Measurements from ENCODE around the gene AOPEP.

The AOPEP gene

DNA sequence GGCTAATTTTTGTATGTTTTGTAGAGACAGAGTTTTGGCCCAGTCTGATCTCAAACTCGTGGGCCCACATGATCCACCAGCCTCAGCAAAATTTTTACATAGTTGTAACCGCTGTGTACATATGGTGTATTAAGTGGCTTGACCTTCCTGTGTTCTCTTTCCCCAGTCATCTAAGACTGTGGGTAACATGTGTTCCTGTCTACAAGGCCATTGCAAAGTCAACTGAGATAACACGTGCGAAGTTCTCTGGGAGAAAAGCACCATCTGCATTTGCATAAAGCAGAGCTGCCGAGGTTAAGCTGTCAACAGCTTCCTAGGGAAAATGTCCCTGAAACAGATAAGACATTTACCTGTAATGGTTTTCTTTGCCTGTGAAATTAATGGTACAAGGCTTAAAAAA, 317.3 kb downstream of the AOPEP start:
- POLR2A ChIA-PET: no interaction called here
- H3K36me3 ChIP-seq (ENCODE audit: control insufficient read depth in 2 of 2, insufficient read depth in 1 of 2, low read length in 2 of 2): no peaks in the 10 kb centered on the region
- 0 out of 2 replicates have a peak, but pooled peaks cover 2% of the 10 kb centered on the region for H3K4me1 ChIP-seq (ENCODE audit: control insufficient read depth, insufficient read depth, low read length)
- no peak overlapping the region for H3K27ac ChIP-seq (ENCODE audit: extremely low read depth, low read depth, low read length)
- CTCF ChIA-PET: interaction anchor here (0.8 to 1.3 kb wide), 2 partner anchors 84 to 261 kb away, joined by 3 read pairs; no protein-coding TSS in a partner anchor
- TF ChIP-seq KLF7 (tag by site-specific recombination; IDR thresholded peaks at IDR 0.05; ENCODE audit: borderline replicate concordance): no peak
- TF ChIP-seq ZNF76 (tag by site-specific recombination; IDR thresholded peaks at IDR 0.05; ENCODE audit: borderline replicate concordance, low read depth): no peak
- no peak for TF ChIP-seq ZNF555 (tag by site-specific recombination; conservative IDR thresholded peaks at IDR 0.05)
- no peak for TF ChIP-seq TSHZ1 (tag by site-specific recombination; IDR thresholded peaks at IDR 0.05; ENCODE audit: borderline replicate concordance)
- TF ChIP-seq, protein P1, sequence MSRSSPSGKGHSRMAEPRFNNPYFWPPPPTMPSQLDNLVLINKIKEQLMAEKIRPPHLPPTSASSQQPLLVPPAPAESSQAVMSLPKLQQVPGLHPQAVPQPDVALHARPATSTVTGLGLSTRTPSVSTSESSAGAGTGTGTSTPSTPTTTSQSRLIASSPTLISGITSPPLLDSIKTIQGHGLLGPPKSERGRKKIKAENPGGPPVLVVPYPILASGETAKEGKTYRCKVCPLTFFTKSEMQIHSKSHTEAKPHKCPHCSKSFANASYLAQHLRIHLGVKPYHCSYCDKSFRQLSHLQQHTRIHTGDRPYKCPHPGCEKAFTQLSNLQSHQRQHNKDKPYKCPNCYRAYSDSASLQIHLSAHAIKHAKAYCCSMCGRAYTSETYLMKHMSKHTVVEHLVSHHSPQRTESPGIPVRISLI (tag by site-specific recombination; IDR thresholded peaks at IDR 0.05): no peak
- no peak for TF ChIP-seq GLI2 (tag by site-specific recombination; IDR thresholded peaks at IDR 0.05; ENCODE audit: borderline replicate concordance, low read depth)
- no peak for TF ChIP-seq ZNF214 (tag by site-specific recombination; IDR thresholded peaks at IDR 0.05; ENCODE audit: borderline replicate concordance)
- no peak for TF ChIP-seq ZNF23 (tag by site-specific recombination; IDR thresholded peaks at IDR 0.05; ENCODE audit: borderline replicate concordance)
- no peak for TF ChIP-seq ZNF626 (tag by site-specific recombination; IDR thresholded peaks at IDR 0.05)
- TF ChIP-seq ZNF776 (tag by site-specific recombination; IDR thresholded peaks at IDR 0.05; ENCODE audit: borderline replicate concordance): no peak
- no peak for TF ChIP-seq ZBTB1 (tag by site-specific recombination; IDR thresholded peaks at IDR 0.05)
- no peak for TF ChIP-seq ZNF560 (tag by site-specific recombination; IDR thresholded peaks at IDR 0.05; ENCODE audit: borderline replicate concordance)
- TF ChIP-seq ZSCAN23 (tag by site-specific recombination; IDR thresholded peaks at IDR 0.05): no peak
- TF ChIP-seq, protein P2, sequence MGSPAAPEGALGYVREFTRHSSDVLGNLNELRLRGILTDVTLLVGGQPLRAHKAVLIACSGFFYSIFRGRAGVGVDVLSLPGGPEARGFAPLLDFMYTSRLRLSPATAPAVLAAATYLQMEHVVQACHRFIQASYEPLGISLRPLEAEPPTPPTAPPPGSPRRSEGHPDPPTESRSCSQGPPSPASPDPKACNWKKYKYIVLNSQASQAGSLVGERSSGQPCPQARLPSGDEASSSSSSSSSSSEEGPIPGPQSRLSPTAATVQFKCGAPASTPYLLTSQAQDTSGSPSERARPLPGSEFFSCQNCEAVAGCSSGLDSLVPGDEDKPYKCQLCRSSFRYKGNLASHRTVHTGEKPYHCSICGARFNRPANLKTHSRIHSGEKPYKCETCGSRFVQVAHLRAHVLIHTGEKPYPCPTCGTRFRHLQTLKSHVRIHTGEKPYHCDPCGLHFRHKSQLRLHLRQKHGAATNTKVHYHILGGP (tag by site-specific recombination; IDR thresholded peaks at IDR 0.05): no peak
- TF ChIP-seq ZNF341 (tag by site-specific recombination; IDR thresholded peaks at IDR 0.05; ENCODE audit: low read depth): no peak
- TF ChIP-seq, protein P3, sequence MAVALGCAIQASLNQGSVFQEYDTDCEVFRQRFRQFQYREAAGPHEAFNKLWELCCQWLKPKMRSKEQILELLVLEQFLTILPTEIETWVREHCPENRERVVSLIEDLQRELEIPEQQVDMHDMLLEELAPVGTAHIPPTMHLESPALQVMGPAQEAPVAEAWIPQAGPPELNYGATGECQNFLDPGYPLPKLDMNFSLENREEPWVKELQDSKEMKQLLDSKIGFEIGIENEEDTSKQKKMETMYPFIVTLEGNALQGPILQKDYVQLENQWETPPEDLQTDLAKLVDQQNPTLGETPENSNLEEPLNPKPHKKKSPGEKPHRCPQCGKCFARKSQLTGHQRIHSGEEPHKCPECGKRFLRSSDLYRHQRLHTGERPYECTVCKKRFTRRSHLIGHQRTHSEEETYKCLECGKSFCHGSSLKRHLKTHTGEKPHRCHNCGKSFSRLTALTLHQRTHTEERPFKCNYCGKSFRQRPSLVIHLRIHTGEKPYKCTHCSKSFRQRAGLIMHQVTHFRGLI (tag by site-specific recombination; IDR thresholded peaks at IDR 0.05): no peak
- TF ChIP-seq ZNF394 (tag by site-specific recombination; IDR thresholded peaks at IDR 0.05; ENCODE audit: borderline replicate concordance): no peak
- H3K4me3 ChIP-seq (ENCODE audit: low read depth, low read length): no peak overlapping the region
- H3K9me3 ChIP-seq (ENCODE audit: control insufficient read depth, insufficient read depth, low read depth, low read length): no peaks in the 10 kb centered on the region

Measured in HEK293 (cell line).